Measurements from ENCODE around the gene ANO2. TPM values are rescaled to one million over a fixed set of nuclear protein-coding genes. Genes with fewer than 3 reads are reported as not detected.

The ANO2 gene
- total RNA-seq, 1 donor from 2014 or later, result 1.5 TPM

DNA sequence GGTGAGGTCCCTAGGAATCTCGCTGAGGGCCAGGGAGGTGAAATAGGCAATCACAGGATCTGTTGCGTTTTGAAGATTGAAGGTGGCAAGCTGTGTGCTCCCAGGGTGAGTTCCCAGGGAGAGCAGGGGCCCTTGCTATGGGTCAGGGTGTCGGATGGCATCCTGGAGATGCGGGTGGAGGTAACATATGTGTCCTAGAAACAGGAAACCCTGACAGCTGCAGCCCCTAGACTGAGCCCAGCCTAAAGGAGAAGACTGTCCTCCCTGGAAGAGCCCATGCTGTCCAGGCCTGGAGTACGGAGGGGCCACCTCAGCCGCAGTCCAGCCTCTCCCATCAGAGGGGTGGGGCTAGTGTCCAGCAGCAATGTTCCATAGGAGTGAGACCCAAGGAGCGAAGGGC, 318.9 kb downstream of the ANO2 start:
- H3K27me3 ChIP-seq (ENCODE audit: control insufficient read depth, insufficient read depth, low read length), result no peaks in the 10 kb centered on the region
- TF ChIP-seq, protein P1, sequence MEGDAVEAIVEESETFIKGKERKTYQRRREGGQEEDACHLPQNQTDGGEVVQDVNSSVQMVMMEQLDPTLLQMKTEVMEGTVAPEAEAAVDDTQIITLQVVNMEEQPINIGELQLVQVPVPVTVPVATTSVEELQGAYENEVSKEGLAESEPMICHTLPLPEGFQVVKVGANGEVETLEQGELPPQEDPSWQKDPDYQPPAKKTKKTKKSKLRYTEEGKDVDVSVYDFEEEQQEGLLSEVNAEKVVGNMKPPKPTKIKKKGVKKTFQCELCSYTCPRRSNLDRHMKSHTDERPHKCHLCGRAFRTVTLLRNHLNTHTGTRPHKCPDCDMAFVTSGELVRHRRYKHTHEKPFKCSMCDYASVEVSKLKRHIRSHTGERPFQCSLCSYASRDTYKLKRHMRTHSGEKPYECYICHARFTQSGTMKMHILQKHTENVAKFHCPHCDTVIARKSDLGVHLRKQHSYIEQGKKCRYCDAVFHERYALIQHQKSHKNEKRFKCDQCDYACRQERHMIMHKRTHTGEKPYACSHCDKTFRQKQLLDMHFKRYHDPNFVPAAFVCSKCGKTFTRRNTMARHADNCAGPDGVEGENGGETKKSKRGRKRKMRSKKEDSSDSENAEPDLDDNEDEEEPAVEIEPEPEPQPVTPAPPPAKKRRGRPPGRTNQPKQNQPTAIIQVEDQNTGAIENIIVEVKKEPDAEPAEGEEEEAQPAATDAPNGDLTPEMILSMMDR (IDR thresholded peaks at IDR 0.05; ENCODE audit: insufficient read depth, low read length, poor library complexity, severe bottlenecking), result no peak
- DNase-seq (ENCODE audit: low read depth), result no peak
- no peaks in the 10 kb centered on the region for H3K36me3 ChIP-seq (ENCODE audit: control insufficient read depth, insufficient read depth, low read length)
- no peak overlapping the region for H3K4me3 ChIP-seq (ENCODE audit: low read depth, low read length)

DNA sequence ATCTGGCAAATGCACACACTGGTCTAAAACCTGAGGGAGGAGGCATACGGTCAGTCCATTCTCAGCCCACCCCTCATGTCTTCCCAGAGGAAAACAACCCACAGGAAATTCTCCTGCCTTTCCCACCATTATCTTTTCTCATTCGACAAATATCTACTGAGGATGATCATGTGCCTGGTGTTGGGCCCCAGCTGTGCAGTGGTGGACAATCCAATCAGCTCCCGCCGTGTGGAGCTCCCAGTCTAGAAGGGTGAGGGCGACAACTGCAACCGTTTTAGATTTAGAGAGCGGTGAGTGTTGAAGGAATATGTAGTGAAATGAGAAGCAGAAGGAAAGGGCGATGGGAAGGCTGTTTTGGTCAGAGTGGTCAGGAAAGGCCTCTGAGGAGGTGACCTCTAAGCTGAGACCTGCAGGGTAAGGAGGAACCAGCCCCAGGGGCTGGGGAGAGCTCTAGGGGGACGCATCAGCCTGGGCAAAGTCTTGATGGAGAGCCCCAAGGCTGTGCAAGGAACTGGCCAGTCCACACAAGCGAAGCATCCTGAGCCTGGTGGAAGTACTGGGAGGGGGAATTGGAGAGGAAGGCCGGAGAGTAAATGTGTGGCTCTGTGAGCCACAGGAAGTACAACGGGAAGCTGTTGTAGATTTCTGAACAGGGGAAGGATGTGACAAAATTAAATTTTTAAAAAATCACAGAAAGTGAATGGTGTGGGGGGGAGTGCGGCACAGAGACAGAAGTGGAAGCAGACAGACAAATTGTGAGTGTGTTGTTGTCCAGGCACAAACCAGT, 320.4 kb downstream of the ANO2 start:
- Histone ChIP-seq H3K36me3 (ENCODE audit: control insufficient read depth, insufficient read depth, low read length) (no peaks in the 10 kb centered on the region), H3K27me3 (ENCODE audit: control insufficient read depth, insufficient read depth, low read length) (no peaks in the 10 kb centered on the region), H3K4me3 (ENCODE audit: low read depth, low read length) (no peak overlapping the region)
- TF ChIP-seq, protein P1 (IDR thresholded peaks at IDR 0.05; ENCODE audit: insufficient read depth, low read length, poor library complexity, severe bottlenecking), result no peak
- DNase-seq (ENCODE audit: low read depth), result no peak

DNA sequence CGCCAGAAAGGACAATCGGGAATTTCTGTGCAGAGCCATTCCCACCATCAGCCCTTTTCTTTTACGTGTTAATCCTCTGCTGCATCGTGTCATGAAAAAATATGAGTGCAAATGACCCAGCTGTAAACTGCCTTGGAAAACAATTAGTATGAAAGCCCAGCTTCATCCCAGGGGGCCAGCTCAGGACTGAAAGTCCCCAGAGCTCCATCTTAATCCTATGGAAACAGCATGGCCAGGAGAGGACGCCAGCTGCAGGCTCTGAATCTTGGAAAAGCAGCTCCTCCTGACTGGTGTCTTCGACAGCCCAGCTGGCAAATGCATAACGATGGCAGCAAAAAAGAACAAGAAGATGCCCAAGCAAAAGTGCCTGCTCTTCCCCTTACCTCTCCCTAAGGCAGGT, 321.6 kb downstream of the ANO2 start:
- DNase-seq (ENCODE audit: low read depth), result no peak
- no peak overlapping the region for H3K4me3 ChIP-seq (ENCODE audit: low read depth, low read length)
- H3K36me3 ChIP-seq (ENCODE audit: control insufficient read depth, insufficient read depth, low read length), result no peaks in the 10 kb centered on the region
- TF ChIP-seq, protein P1 (IDR thresholded peaks at IDR 0.05; ENCODE audit: insufficient read depth, low read length, poor library complexity, severe bottlenecking), result no peak
- H3K27me3 ChIP-seq (ENCODE audit: control insufficient read depth, insufficient read depth, low read length), result no peaks in the 10 kb centered on the region

DNA sequence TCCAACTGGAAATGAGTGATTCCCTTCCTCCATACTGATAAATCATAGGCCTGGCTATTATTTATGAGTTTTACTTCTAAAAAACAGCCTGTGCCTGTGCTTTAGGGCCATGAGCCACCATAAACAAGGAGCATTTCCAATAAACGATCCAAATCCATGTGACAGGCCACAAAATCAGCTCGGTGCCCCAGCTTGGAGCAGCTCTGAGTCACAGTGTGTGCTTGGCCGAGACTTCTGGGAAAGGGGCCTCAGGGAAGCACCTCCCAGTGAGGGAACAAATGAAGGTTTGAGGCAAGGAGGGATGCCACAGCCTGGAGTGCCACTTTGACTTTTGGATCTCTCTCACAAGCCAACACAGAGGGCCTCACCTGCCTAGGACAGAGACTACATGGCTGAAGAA, 322.8 kb downstream of the ANO2 start:
- TF ChIP-seq, protein P1 (IDR thresholded peaks at IDR 0.05; ENCODE audit: insufficient read depth, low read length, poor library complexity, severe bottlenecking), result no peak
- no peaks in the 10 kb centered on the region for H3K27me3 ChIP-seq (ENCODE audit: control insufficient read depth, insufficient read depth, low read length)
- no peak for DNase-seq (ENCODE audit: low read depth)
- no peak overlapping the region for H3K4me3 ChIP-seq (ENCODE audit: low read depth, low read length)
- no peaks in the 10 kb centered on the region for H3K36me3 ChIP-seq (ENCODE audit: control insufficient read depth, insufficient read depth, low read length)

DNA sequence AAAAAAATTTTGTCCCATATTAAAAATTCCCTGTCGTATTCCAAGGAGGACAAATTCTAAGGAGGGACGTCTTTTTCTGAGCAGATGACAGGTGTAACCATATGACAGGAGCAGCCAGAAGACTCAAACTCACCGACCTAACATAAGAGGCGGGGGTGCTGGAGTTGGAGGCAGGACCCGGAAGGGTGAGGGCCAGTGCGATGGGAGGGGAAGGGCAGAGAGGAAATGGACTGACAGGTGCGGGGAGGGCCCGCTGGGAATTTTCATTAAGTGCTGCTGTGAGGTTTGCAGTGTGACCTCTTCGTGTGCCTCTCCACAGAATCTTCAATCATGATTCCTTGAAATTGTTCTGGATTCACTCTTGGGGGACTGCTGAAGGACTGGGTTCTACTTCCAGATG, 323.7 kb downstream of the ANO2 start:
- H3K27me3 ChIP-seq (ENCODE audit: control insufficient read depth, insufficient read depth, low read length), result no peaks in the 10 kb centered on the region
- TF ChIP-seq, protein P1 (IDR thresholded peaks at IDR 0.05; ENCODE audit: insufficient read depth, low read length, poor library complexity, severe bottlenecking), result no peak
- H3K4me3 ChIP-seq (ENCODE audit: low read depth, low read length), result no peak overlapping the region
- no peak for DNase-seq (ENCODE audit: low read depth)
- H3K36me3 ChIP-seq (ENCODE audit: control insufficient read depth, insufficient read depth, low read length), result no peaks in the 10 kb centered on the region

DNA sequence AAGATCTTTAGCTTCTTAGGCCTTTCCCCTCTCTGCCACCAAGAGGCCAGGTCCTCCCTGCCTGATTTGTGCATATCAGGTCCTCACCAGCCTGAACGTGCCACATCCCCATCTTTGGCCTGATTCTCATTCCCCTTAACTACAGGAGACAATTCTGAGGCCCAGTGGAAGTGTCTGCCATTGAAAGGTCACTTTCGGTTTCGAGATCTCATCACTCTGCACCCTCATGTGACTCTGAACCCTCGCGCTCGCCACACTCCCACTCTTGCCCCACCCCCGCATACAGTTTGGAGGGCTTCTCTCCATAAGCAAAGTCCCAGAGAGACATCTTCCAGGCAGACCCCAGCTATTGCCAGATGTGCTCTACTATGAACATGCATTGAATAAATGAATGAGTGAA, 324.2 kb downstream of the ANO2 start:
- DNase-seq (ENCODE audit: low read depth), result no peak
- no peaks in the 10 kb centered on the region for H3K27me3 ChIP-seq (ENCODE audit: control insufficient read depth, insufficient read depth, low read length)
- no peaks in the 10 kb centered on the region for H3K36me3 ChIP-seq (ENCODE audit: control insufficient read depth, insufficient read depth, low read length)
- no peak overlapping the region for H3K4me3 ChIP-seq (ENCODE audit: low read depth, low read length)
- TF ChIP-seq, protein P1 (IDR thresholded peaks at IDR 0.05; ENCODE audit: insufficient read depth, low read length, poor library complexity, severe bottlenecking), result no peak
